GM18502 (cell line): ENCODE data around the gene DBP.

Experiments used
- ATAC-seq: cut with Tn5 transposase; IDR thresholded peaks from one replicate; pipeline ENCODE4 v1.9.1; 2021; ENCODE audit warnings: mild to moderate bottlenecking; ENCODE audit not compliant: unreplicated experiment, poor library complexity

The DBP gene

GRCh38 chr19:48615231-48616040, 21.7 kb downstream of the DBP start:
- ATAC-seq: no peak

DNA sequence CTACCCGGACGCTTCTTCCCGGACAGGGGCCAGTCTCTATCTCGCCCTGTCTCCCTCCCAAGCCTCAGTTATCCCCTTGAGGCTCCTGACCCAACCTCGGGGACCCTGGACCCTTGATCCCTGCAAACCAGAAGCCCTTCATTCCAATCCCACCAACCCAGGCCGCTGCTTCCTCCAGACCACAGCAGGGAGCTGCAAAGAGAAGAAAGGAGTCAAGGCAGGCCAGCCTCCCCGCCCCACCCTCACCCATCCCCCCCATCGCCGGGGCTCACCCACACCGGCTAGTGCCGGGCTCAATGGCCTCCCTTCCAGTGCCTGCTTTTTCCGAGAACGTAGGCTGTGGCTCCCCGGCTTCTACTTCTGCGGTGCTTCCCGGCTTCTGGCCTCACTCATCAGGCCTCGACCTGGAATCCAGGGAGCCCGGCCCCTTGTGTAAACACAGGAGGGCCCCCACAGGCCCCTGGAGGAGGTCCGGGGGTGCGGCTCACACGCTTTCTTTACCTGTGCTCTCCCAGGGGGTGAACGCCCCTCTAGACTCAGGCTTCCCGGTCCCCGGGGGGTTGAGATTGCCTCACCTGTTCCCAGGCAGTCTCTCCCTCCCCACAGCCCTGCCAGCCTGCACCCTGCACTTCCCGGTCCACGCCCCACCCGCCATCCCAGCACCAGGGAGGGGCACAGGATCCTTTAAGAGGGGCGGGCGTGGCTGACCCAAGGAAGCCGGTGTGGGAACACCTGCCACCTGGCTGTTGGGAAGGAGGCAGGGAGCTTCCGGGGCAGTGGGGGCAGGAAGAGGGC, 22.5 kb downstream of the DBP start, which contains the start of gene FAM83E:
FAM83E (minus strand) TSS at position 641 of the 795 bp plus-strand sequence. CDS start 1,704 bp downstream, outside the sequence.
- no peak for ATAC-seq

DNA sequence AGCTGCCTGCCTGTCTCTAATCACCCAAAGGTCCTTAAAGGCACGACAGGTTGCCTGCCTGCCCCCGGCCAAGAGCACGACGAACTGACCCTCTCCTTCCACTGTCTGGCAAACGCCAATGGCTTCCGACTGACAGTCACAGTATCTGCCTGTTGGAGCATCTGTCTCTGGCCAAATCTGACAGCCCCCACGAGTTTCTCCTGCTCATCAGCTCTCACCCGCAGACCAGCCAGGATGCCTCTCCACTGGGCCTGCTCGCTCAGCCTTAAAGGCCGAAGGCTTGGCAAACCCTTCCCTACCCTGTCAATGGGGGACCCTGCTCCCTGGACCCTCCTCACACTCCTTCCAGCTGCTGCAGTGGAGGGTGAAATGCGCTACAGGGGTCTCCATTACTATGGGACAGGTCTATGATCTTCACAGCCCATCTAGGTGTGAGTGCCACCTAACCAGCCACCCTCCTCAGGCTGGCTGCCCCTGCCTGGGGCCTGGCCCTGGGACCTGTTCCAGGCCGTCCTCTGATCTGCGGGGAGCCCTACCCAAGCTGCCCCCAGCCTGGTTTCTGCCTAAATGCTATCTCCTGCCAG, 23.2 kb downstream of the DBP start:
- no peak for ATAC-seq

- no peak for ATAC-seq
Measured at GRCh38 chr19:48613024-48613851, 23.9 kb downstream of the DBP start.

DNA sequence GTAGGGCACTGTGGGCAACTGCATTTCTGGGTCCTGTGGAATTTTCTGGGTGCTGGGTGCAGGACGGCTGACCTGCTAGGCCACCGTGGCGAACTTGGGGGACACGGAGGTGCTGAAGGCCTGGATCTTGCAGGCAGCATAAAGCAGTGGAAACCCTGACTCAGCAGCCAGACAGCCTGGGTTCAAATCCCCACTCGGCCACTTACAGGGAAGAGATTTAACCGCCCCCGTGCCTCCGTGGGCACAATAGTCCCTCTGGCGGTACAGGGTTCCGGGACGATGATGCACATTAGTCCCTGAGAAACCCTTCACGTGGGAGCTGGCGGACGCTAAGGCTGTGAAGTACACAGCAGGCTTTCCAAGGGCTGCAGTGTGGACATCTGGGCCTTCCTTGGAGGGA, 25.3 kb downstream of the DBP start:
- no peak for ATAC-seq

- ATAC-seq: no peak
Measured at GRCh38 chr19:48609571-48610108, 27.5 kb downstream of the DBP start.

DNA sequence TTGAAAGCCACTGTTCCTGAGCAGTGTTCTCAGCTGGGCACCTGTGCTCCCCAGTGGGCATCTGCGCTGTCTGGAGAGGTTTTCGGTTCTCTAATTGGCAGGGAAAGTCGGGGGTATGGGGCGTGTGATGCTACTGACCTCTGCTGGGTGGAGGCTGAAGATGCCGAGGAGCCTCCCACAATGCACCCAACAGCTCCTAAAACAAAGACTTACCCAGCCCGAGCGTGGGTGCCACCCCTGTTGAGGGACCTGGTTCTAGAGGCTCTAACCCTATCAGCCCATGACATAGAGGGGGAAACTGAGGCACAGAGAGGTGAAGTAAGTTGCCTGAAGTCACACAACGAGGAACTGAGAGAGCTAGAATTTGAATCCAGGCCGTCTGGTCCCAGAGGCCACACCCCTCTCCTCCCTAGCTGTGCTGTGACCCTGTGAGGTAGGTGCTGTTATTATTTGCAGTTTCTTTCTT, 28.3 kb downstream of the DBP start:
- no peak for ATAC-seq

DNA sequence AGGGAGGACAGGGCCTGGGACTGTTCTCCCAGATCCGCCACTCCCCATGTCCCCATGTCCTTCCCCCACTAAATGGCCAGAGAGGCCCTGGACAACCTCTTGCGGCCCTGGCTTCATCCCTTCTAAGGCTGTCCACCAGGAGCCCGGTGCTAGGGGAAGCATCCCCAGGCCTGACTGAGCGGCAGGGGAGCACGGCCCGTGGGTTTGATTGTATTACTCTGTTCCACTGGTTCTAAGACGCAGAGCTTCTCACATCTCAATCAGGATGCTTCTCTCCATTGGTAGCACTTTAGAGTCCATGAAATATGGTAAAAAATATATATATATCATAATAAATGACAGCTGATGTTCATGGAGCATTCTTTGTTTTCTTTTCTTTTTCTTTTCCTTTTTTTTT, 29.8 kb downstream of the DBP start:
- ATAC-seq: no peak

GRCh38 chr19:48606463-48607358, 30.5 kb downstream of the DBP start, which contains the start of gene SPACA4:
Gene SPACA4, plus strand, starts transcription at chr19:48606742. Its CDS starts 237 bp downstream, at chr19:48606979.
- no peak for ATAC-seq

DNA sequence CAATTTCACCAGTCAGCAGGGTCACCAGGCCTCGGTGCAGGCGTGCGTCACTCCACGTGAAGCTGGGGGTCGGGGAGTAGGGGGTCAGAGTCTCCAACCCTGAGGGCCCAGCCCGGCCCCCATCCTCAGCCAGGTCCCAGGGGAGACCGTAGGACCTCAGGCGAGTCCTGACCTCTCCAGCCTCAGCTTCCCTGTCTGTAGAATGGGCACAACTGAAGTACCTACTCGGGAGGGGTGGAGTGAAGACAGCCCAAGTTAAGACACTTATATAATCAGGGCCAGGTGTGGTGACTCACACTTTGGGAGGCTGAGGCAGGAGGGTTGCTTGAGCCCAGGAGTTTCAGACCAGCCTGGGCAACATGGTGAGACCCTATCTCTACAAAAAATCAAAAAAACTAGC, 33.3 kb downstream of the DBP start:
- no peak for ATAC-seq

DNA sequence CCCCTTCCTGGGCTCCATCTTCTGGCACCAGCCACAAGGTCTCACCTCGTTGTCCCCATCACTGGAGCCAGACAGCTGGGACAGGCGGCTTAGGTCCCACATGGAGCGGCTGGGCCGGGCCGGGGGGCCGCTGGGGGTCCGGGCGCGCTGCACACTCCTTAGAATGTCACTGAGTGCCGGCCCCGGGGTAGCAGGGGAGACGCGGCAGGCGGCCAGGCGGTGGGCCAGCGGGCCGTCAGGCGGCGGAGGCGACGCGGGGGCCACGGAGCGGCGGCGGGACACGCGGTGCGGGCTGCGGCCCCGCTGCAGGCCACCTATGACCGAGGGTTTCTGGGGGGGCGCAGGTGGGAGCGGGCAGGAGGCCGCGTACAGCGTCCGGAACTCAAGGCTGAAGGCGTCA, 33.7 kb downstream of the DBP start:
- no peak for ATAC-seq

- ATAC-seq: no peak
Measured at GRCh38 chr19:48603001-48603400, 34.2 kb downstream of the DBP start.

GRCh38 chr19:48600679-48601417, 36.3 kb downstream of the DBP start:
- ATAC-seq: no peak

- no peak for ATAC-seq
Measured at GRCh38 chr19:48598996-48599700, 38.0 kb downstream of the DBP start.

DNA sequence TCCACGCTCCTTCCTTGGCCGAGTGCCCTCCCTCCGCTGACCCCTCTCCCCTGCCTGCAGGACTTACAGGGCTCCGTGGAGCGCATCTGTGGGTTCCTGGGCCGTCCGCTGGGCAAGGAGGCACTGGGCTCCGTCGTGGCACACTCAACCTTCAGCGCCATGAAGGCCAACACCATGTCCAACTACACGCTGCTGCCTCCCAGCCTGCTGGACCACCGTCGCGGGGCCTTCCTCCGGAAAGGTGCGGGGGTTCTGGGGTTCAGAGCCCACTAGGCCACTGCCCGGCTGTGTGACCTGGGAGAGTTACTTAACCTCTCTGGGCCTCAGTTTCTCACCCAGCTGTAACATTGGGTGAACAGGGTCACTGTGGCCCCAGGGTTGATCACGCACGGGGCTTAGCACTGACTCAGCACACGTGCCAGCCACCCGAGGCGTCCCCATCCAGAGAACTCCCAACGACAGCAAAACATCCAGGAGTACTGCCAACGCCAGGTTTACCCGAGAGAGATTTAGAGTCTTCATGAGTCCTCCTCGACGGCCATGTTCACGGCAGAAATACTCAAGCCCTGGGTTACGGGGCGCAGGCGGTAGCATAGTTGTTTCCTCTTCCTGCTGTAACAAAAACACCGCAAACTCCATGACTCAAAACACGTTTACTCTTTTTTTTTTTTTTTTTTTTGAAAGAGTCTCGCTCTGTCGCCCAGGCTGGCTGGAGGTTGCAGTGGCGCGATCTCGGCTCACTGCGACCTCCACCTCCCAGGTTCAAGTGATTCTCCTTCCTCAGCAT, 40.3 kb downstream of the DBP start:
- ATAC-seq: no peak

GRCh38 chr19:48596237-48596636, 40.9 kb downstream of the DBP start:
- ATAC-seq: no peak

DNA sequence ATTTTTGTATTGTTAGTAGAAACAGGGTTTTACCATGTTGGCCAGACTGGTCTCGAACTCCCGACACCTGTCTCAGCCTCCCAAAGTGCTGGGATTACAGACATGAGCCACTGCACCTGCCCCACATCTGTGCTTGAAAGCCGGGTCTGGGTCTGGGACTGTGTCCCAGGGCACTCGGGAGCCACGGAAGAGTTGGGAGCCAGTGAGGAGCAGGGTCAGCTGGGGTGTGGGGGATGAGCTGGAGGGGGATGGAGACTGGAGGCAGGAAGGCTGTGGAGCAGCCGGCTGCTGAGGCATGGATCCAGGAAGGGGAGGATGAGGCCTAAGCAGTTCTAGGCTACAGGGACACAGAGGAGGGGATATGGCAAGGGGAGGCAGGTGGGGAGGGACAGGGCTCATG, 41.3 kb downstream of the DBP start:
- no peak for ATAC-seq
